Keratinocyte (primary cell): ENCODE measurements around the gene HIRA. TPM values are rescaled to one million over a fixed set of nuclear protein-coding genes. Genes with fewer than 3 reads are reported as not detected.

Experiments
- DNase-seq: peaks from one replicate; pipeline ENCODE4 v3.0.0-alpha.2; 2011; ENCODE audit warnings: low read depth, missing footprints, low spot score
- FAIRE-seq: peaks from 2 replicates; lab custom pipeline; 2011; peaks lifted over from hg19 to GRCh38; lab: Jason Lieb, UNC
- H2AFZ ChIP-seq: 2 replicates; pipeline ENCODE4 v1.6.0; 2012; ENCODE audit warnings: low read length, control low read depth, inconsistent platforms; ENCODE audit not compliant: control insufficient read depth
- H3K27ac ChIP-seq: 2 replicates; pipeline ENCODE4 v1.5.1; 2011; ENCODE audit warnings: low read length; ENCODE audit not compliant: control insufficient read depth, insufficient read depth
- H3K27me3 ChIP-seq: 3 replicates; pipeline ENCODE4 v1.6.0; 2011; ENCODE audit warnings: low read length; ENCODE audit not compliant: control insufficient read depth, insufficient read depth; ENCODE audit errors: extremely low read depth
- H3K36me3 ChIP-seq, 2 experiments: 2 replicates in 1 of 2; 3 replicates in 1 of 2; pipeline ENCODE4 v1.5.1; 2011; ENCODE audit warnings: low read length in 2 of 2, mild to moderate bottlenecking in 1 of 2; ENCODE audit not compliant: control insufficient read depth in 2 of 2, insufficient read depth in 2 of 2; ENCODE audit errors: extremely low read depth in 1 of 2
- H3K4me1 ChIP-seq: 3 replicates; pipeline ENCODE4 v1.5.1; 2011; ENCODE audit warnings: low read length; ENCODE audit not compliant: control insufficient read depth, insufficient read depth; ENCODE audit errors: extremely low read depth
- H3K4me2 ChIP-seq: 3 replicates; pipeline ENCODE4 v1.6.0; 2011; ENCODE audit warnings: low read depth, low read length; ENCODE audit not compliant: control insufficient read depth, insufficient read depth; ENCODE audit errors: extremely low read depth
- H3K4me3 ChIP-seq, 3 experiments: fragments of 200-600 bp in 1 of 3; sonication (generic) in 1 of 3; 2 replicates in 2 of 3; 3 replicates in 1 of 3; pipeline ENCODE4 v1.5.1; 2011 to 2016; ENCODE audit warnings: low read length in 3 of 3, mild to moderate bottlenecking in 3 of 3, control low read depth in 2 of 3, inconsistent platforms in 1 of 3, low read depth in 1 of 3, mixed read lengths in 1 of 3, mixed run types in 1 of 3, moderate library complexity in 1 of 3; ENCODE audit not compliant: control insufficient read depth in 2 of 3, insufficient read depth in 2 of 3; ENCODE audit errors: extremely low read depth in 1 of 3
- H3K79me2 ChIP-seq: 2 replicates; pipeline ENCODE4 v1.6.0; 2012; ENCODE audit warnings: low read length; ENCODE audit not compliant: control insufficient read depth, insufficient read depth
- H3K9ac ChIP-seq: 3 replicates; pipeline ENCODE4 v1.6.0; 2011; ENCODE audit warnings: low read length; ENCODE audit not compliant: control insufficient read depth, insufficient read depth; ENCODE audit errors: extremely low read depth
- H3K9me1 ChIP-seq: 3 replicates; pipeline ENCODE4 v1.6.0; 2011; ENCODE audit warnings: low read length; ENCODE audit not compliant: control insufficient read depth, insufficient read depth; ENCODE audit errors: extremely low read depth
- H3K9me3 ChIP-seq: 2 replicates; pipeline ENCODE4 v1.5.1; 2012; ENCODE audit warnings: low read depth, low read length; ENCODE audit not compliant: control insufficient read depth
- H4K20me1 ChIP-seq: 3 replicates; pipeline ENCODE4 v1.6.0; 2011; ENCODE audit warnings: low read length; ENCODE audit not compliant: control insufficient read depth, insufficient read depth; ENCODE audit errors: extremely low read depth
- CTCF ChIP-seq, 3 experiments: IDR thresholded peaks in 1 of 3; conservative IDR thresholded peaks in 1 of 3; optimal IDR thresholded peaks in 1 of 3; 2 replicates in 2 of 3; 3 replicates in 1 of 3; pipeline versions ENCODE3 to v1.5.1; 2011; ENCODE audit warnings: low read length in 3 of 3, mild to moderate bottlenecking in 3 of 3, moderate library complexity in 2 of 3, control low read depth in 1 of 3, inconsistent platforms in 1 of 3; ENCODE audit not compliant: insufficient read depth in 2 of 3; ENCODE audit errors: extremely low read depth in 1 of 3
- EZH2 ChIP-seq: IDR thresholded peaks from one replicate; pipeline ENCODE4 v1.6.1; 2012; ENCODE audit warnings: inconsistent platforms, mild to moderate bottlenecking, low read length, moderate library complexity
- dilution Hi-C: fragments of 300-500 bp; cut with MboI; formaldehyde crosslinking; loops from one replicate; pipeline ENCODE4 v1.7.0; 2020; ENCODE audit warnings: low sequenced_read_pairs; ENCODE audit not compliant: extremely low pct_ligation_motif_present
- polyA plus RNA-seq, 5 experiments: library from polyadenylated mRNA; depleted of rRNA in 3 of 5; stranded (reverse) in 3 of 5; stranded (forward) in 1 of 5; unstranded in 1 of 5; fragments of >200 nt; gene quantifications; 1 replicate in 1 of 5; 2 replicates in 3 of 5; 3 replicates in 1 of 5; pipeline versions ENCODE4 v1.2.1 to v1.2.3, GENCODE V29; 2011 to 2012; ENCODE audit warnings: missing spikeins in 2 of 5, low read depth in 1 of 5, low replicate concordance in 1 of 5

Gene HIRA
- polyA plus RNA-seq, 1 donor (not counting 4 experiments of a cell fraction or from before 2014, with no cell fraction given) = 16.7 TPM

- Histone ChIP-seq H3K27ac (no peak overlapping the region), H3K27me3 (no peaks in the 10 kb centered on the region), H3K36me3 (peaks cover 49 to 64% of the 10 kb centered on the region in 2 experiments), H3K9me1 (no peaks in the 10 kb centered on the region), H3K4me2 (no peak overlapping the region), H3K9ac (no peak overlapping the region), H3K4me1 (no peaks in the 10 kb centered on the region), H3K9me3 (no peaks in the 10 kb centered on the region), H3K79me2 (no peaks in the 10 kb centered on the region), H3K4me3 (no peak overlapping the region), H2AFZ (no peak overlapping the region), H4K20me1 (no peaks in the 10 kb centered on the region)
- TF ChIP-seq CTCF (optimal IDR thresholded peaks at IDR 0.05 in 1 of 3, IDR thresholded peaks at IDR 0.05 in 1 of 3, conservative IDR thresholded peaks at IDR 0.05 in 1 of 3; ENCODE audit: extremely low read depth in 1 of 3, insufficient read depth in 2 of 3, low read length in 3 of 3) (no peak), EZH2 (no peak)
- FAIRE-seq = no peak
- no peak for DNase-seq
- dilution Hi-C loops = no loop called here
Observed at GRCh38 chr22:19355413-19356157, 75.9 kb downstream of the HIRA start.

GRCh38 chr22:19354201-19354600, 77.3 kb downstream of the HIRA start:
- no peaks in the 10 kb centered on the region for H3K27me3 ChIP-seq
- no peaks in the 10 kb centered on the region for H3K4me1 ChIP-seq
- H3K4me2 ChIP-seq = no peak overlapping the region
- H4K20me1 ChIP-seq = no peaks in the 10 kb centered on the region
- H3K4me3 ChIP-seq = no peak overlapping the region
- H3K36me3 ChIP-seq = peaks cover 45 to 66% of the 10 kb centered on the region in 2 experiments
- H3K9ac ChIP-seq = no peak overlapping the region
- TF ChIP-seq CTCF (optimal IDR thresholded peaks at IDR 0.05 in 1 of 3, IDR thresholded peaks at IDR 0.05 in 1 of 3, conservative IDR thresholded peaks at IDR 0.05 in 1 of 3; ENCODE audit: extremely low read depth in 1 of 3, insufficient read depth in 2 of 3, low read length in 3 of 3) (no peak), EZH2 (no peak)
- no peak overlapping the region for H3K27ac ChIP-seq
- no peak for DNase-seq
- H2AFZ ChIP-seq = no peak overlapping the region
- H3K79me2 ChIP-seq = no peaks in the 10 kb centered on the region
- dilution Hi-C loops = no loop called here
- FAIRE-seq = no peak
- H3K9me3 ChIP-seq = no peaks in the 10 kb centered on the region
- H3K9me1 ChIP-seq = no peaks in the 10 kb centered on the region
